Activated T-cell treated with anti-CD3 and anti-CD28 coated beads for 48 hours (primary cell): Measurements from ENCODE around the gene TMEM150B.

Experiments
- DNase-seq: peaks from one replicate; pipeline ENCODE4 v3.0.0-alpha.2; 2020; ENCODE audit warnings: low read depth

TMEM150B gene

GRCh38 chr19:55305983-55306562, 19.1 kb downstream of the TMEM150B start:
- no peak for DNase-seq

- DNase-seq: peak; percentile 32
These were observed 19.6 kb downstream of the TMEM150B start for GRCh38 chr19:55305491-55305890.

- no peak for DNase-seq
These were observed 20.2 kb downstream of the TMEM150B start for GRCh38 chr19:55304980-55305379.

GRCh38 chr19:55304279-55304978, 20.7 kb downstream of the TMEM150B start:
- peak; percentile 23 for DNase-seq

GRCh38 chr19:55303477-55303876, 21.7 kb downstream of the TMEM150B start:
- no peak for DNase-seq

GRCh38 chr19:55302318-55302703, 22.8 kb downstream of the TMEM150B start:
- no peak for DNase-seq

GRCh38 chr19:55301459-55302317, 23.5 kb downstream of the TMEM150B start:
- DNase-seq: peak; percentile 94

- DNase-seq: no peak
These were observed 24.2 kb downstream of the TMEM150B start for GRCh38 chr19:55300886-55301458.

- no peak for DNase-seq
These were observed 25.1 kb downstream of the TMEM150B start for GRCh38 chr19:55299991-55300390.

GRCh38 chr19:55297267-55297666, 27.9 kb downstream of the TMEM150B start:
- no peak for DNase-seq

- no peak for DNase-seq
These were observed 35.9 kb downstream of the TMEM150B start for GRCh38 chr19:55289117-55289796.

- DNase-seq: no peak
These were observed 37.6 kb downstream of the TMEM150B start for GRCh38 chr19:55287361-55288079.

GRCh38 chr19:55285229-55285890, 39.8 kb downstream of the TMEM150B start:
- DNase-seq: no peak

- no peak for DNase-seq
These were observed 40.6 kb downstream of the TMEM150B start for GRCh38 chr19:55284405-55285058.

GRCh38 chr19:55283548-55284377, 41.4 kb downstream of the TMEM150B start, which contains the start of gene BRSK1:
Gene BRSK1, plus strand, starts transcription at chr19:55283997. Its CDS starts 446 bp downstream, at chr19:55284443.
- peak; percentile 30 for DNase-seq

GRCh38 chr19:55279770-55280643, 45.1 kb downstream of the TMEM150B start, which contains the start of gene HSPBP1:
Gene HSPBP1, minus strand, starts transcription at chr19:55280110. Its CDS starts 502 bp downstream, at chr19:55279608.
- DNase-seq: peak; percentile 97

GRCh38 chr19:55279340-55279739, 45.8 kb downstream of the TMEM150B start:
- no peak for DNase-seq
